ENCODE measurements around the gene CTSA. TPM values are rescaled to one million over a fixed set of nuclear protein-coding genes. Genes with fewer than 3 reads are reported as not detected.

Gene CTSA
- total and polyA plus RNA-seq, 9 of the 15 experiments (the other 6 are each of a cell fraction or from before 2014, with no cell fraction given) = 8.8 to 61.7 (median 28.3) TPM

DNA sequence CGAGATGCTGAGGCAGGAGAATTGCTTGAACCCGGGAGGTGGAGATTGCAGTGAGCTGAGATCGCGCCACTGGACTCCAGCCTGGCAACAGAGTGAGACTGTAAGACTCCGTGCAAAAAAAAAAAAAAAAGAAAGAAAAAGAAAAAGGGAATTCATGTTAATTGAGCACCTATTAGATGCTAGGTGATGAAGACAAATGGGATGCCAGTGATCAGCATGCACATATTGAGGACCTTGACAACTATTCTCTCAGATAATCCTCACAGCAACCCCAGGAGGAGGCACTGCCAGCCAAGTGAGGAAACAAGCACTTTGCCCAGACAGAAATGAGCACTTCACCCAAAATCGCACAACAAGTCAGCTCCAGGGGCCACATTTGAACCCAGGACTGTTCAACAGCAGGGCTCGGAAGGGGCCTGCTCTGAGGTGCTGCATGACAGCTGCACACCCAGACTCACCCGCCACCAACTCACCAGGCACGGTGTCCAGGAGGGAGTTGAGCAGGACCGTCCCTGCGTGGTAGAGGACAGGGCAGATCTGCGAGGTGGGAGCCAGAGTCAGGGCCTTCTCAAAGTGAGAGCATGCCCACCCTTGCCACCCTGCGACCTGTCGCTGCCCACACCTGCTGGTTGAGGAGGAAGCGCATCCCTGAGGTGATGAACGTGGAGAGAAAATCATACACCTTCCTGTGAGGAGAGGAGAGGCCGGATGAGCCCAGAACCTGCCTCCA is 16.2 kb downstream of the CTSA start:
- Histone ChIP-seq H3K4me1 (replicated peaks in 1 of 2; ENCODE audit: control insufficient read depth in 2 of 2, insufficient read depth in 2 of 2, low read length in 2 of 2) (peaks cover 18 to 46% of the 10 kb centered on the region in 2 experiments), H3K4me3 (no peak overlapping the region), H2AFZ (ENCODE audit: low read depth, low read length) (no peak overlapping the region), H3K36me3 (ENCODE audit: control insufficient read depth, insufficient read depth, low read length) (peaks cover 19% of the 10 kb centered on the region; the same call in 2 of the 3 replicates), H3K4me2 (ENCODE audit: insufficient read depth, low read length) (no peak overlapping the region), H4K20me1 (replicated peaks; ENCODE audit: control insufficient read depth, insufficient read depth, low read length) (no peaks in the 10 kb centered on the region), H3K27ac (ENCODE audit: extremely low read depth, low read depth, low read length) (no peak overlapping the region), H3K9me1 (ENCODE audit: control insufficient read depth, insufficient read depth, low read length) (no peaks in the 10 kb centered on the region), H3K9ac (ENCODE audit: insufficient read depth in 1 of 2, low read depth in 2 of 2, low read length in 2 of 2) (peak overlapping the region in 1 of 2 experiments; percentile 49; a peak in 2 of 4 replicates), H3K9me3 (replicated peaks; ENCODE audit: control insufficient read depth, insufficient read depth, low read depth, low read length) (no peaks in the 10 kb centered on the region), H3K27me3 (ENCODE audit: control insufficient read depth in 2 of 2, insufficient read depth in 2 of 2, low read length in 2 of 2) (no peaks in the 10 kb centered on the region), H3K79me2 (ENCODE audit: control insufficient read depth, insufficient read depth, low read length) (peaks cover 15% of the 10 kb centered on the region)
- POLR2A ChIA-PET = interaction anchor here (0.7 to 2.6 kb wide), 3 partner anchors 9 to 12 kb away, joined by 3 to 6 read pairs (median 6); no protein-coding TSS in a partner anchor
- 92% methylated on average over 17 of the region's 17 CpGs for WGBS (ENCODE audit: insufficient coverage, low coverage, missing lambda C conversion rate)
- ATAC-seq (no peak), DNase-seq (ENCODE audit: extremely low read depth in 1 of 4, low spot score in 3 of 4) (no peak), FAIRE-seq (no peak)
- CTCF ChIA-PET (ENCODE audit: low intra/inter-chr PET ratio) = no interaction called here
- intact Hi-C loops (cut with micrococcal nuclease) (no loop called here), in situ Hi-C loops (cut with MboI) (no loop called here)
- no TSS peak for BruUV-seq (replicated peaks)
- TF ChIP-seq SMAD3 (CRISPR knock-in tag; conservative IDR thresholded peaks at IDR 0.05) (no peak), MCM5 (IDR thresholded peaks at IDR 0.05; ENCODE audit: low read depth) (no peak), RBFOX2 (IDR thresholded peaks at IDR 0.05; ENCODE audit: low read depth, low read length) (peak; percentile 31; the same call in 1 of the 2 replicates)

- POLR2A ChIA-PET = interaction anchor here (1.6 to 2.6 kb wide), 2 partner anchors 9 to 11 kb away, joined by 6 read pairs; no protein-coding TSS in a partner anchor
- intact Hi-C loops (cut with micrococcal nuclease) (no loop called here), in situ Hi-C loops (cut with MboI) (no loop called here)
- Histone ChIP-seq H2AFZ (ENCODE audit: low read depth, low read length) (no peak overlapping the region), H3K9ac (ENCODE audit: insufficient read depth in 1 of 2, low read depth in 2 of 2, low read length in 2 of 2) (no peak overlapping the region), H3K4me3 (no peak overlapping the region), H3K79me2 (ENCODE audit: control insufficient read depth, insufficient read depth, low read length) (peaks cover 15% of the 10 kb centered on the region), H3K36me3 (ENCODE audit: control insufficient read depth, insufficient read depth, low read length) (peaks cover 19% of the 10 kb centered on the region; the same call in 2 of the 3 replicates), H3K27me3 (ENCODE audit: control insufficient read depth in 2 of 2, insufficient read depth in 2 of 2, low read length in 2 of 2) (no peaks in the 10 kb centered on the region), H3K4me1 (replicated peaks in 1 of 2; ENCODE audit: control insufficient read depth in 2 of 2, insufficient read depth in 2 of 2, low read length in 2 of 2) (peaks cover 18 to 51% of the 10 kb centered on the region in 2 experiments), H3K27ac (ENCODE audit: extremely low read depth, low read depth, low read length) (no peak overlapping the region), H4K20me1 (replicated peaks; ENCODE audit: control insufficient read depth, insufficient read depth, low read length) (no peaks in the 10 kb centered on the region), H3K9me1 (ENCODE audit: control insufficient read depth, insufficient read depth, low read length) (no peaks in the 10 kb centered on the region), H3K9me3 (replicated peaks; ENCODE audit: control insufficient read depth, insufficient read depth, low read depth, low read length) (no peaks in the 10 kb centered on the region), H3K4me2 (ENCODE audit: insufficient read depth, low read length) (no peak overlapping the region)
- ATAC-seq (no peak), FAIRE-seq (no peak), DNase-seq (ENCODE audit: extremely low read depth in 1 of 4, low spot score in 3 of 4) (no peak)
- CTCF ChIA-PET (ENCODE audit: low intra/inter-chr PET ratio) = no interaction called here
- BruUV-seq (replicated peaks) = no TSS peak
- 93% methylated on average over 2 of the region's 2 CpGs for WGBS (ENCODE audit: insufficient coverage, low coverage, missing lambda C conversion rate)
- TF ChIP-seq ZNF407 (IDR thresholded peaks at IDR 0.05; ENCODE audit: low read depth) (no peak), ESRRB (CRISPR knock-in tag; IDR thresholded peaks at IDR 0.05; ENCODE audit: borderline replicate concordance) (no peak), RBM25 (IDR thresholded peaks at IDR 0.05; ENCODE audit: low read depth, low read length, severe bottlenecking) (peak; percentile 61), GTF2F1 (IDR thresholded peaks at IDR 0.05; ENCODE audit: low read depth, low read length) (no peak)
These were observed 16.9 kb downstream of the CTSA start for GRCh38 chr20:45908084-45908483.

Measured in K562 (cell line).